Right atrium auricular region (tissue), 2 donors: Measurements from ENCODE around the gene OR51A7. TPM values are rescaled to one million over a fixed set of nuclear protein-coding genes. Genes with fewer than 3 reads are reported as not detected.

ENCODE experiments used
- DNase-seq: peaks from one replicate; pipeline ENCODE4 v3.0.0-alpha.2; 2019; ENCODE audit warnings: low spot score
- H3K27ac ChIP-seq, 2 donors: fragments of 200-600 bp; sonication (generic); 1 replicate in 1 of 2; 2 replicates in 1 of 2; pipeline ENCODE4 v1.5.1; 2016 to 2019
- H3K27me3 ChIP-seq, 2 donors: fragments of 200-600 bp; sonication (generic); one replicate each; pipeline versions ENCODE4 v1.5.1 to v1.6.0; 2017 to 2019
- H3K36me3 ChIP-seq: fragments of 200-600 bp; sonication (generic); one replicate; pipeline ENCODE4 v1.5.1; 2016
- H3K4me1 ChIP-seq, 2 donors: fragments of 200-600 bp; sonication (generic); one replicate each; pipeline versions ENCODE4 v1.5.1 to v1.6.0; 2017 to 2019
- H3K4me3 ChIP-seq, 2 donors: fragments of 200-600 bp; sonication (generic); 1 replicate in 1 of 2; 2 replicates in 1 of 2; pipeline ENCODE4 v1.5.1; 2017 to 2019; ENCODE audit warnings: mild to moderate bottlenecking in 1 of 2, moderate library complexity in 1 of 2
- H3K9me3 ChIP-seq, 2 donors: fragments of 200-600 bp; sonication (generic); one replicate each; pipeline ENCODE4 v1.5.1; 2019
- total RNA-seq, 2 donors: library from RNA; depleted of rRNA; stranded (reverse); fragments of >200 nt; gene quantifications; one replicate each; pipeline ENCODE4 v1.1.0, GENCODE V29; 2016
- TF ChIP-seq, protein P1 (sequence below), 2 donors: fragments of 200-600 bp; sonication (generic); IDR thresholded peaks; one replicate each; pipeline ENCODE4 v1.5.1; 2019; ENCODE audit warnings: antibody characterized with exemption in 2 of 2

Gene OR51A7
- total RNA-seq, 2 donors from 2014 or later, result not detected

DNA sequence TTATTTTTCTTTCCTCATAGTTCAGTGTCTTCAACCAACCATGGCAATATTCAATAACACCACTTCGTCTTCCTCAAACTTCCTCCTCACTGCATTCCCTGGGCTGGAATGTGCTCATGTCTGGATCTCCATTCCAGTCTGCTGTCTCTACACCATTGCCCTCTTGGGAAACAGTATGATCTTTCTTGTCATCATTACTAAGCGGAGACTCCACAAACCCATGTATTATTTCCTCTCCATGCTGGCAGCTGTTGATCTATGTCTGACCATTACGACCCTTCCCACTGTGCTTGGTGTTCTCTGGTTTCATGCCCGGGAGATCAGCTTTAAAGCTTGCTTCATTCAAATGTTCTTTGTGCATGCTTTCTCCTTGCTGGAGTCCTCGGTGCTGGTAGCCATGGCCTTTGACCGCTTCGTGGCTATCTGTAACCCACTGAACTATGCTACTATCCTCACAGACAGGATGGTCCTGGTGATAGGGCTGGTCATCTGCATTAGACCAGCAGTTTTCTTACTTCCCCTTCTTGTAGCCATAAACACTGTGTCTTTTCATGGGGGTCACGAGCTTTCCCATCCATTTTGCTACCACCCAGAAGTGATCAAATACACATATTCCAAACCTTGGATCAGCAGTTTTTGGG, 21.6 kb upstream of the OR51A7 start, which contains the start of gene OR51T1:
Gene OR51T1 (plus strand): TSS at position 41 of the 641 bp plus-strand sequence. CDS start 0 bp downstream, at position 41.
- no peaks in the 10 kb centered on the region for H3K36me3 ChIP-seq
- no peaks in the 10 kb centered on the region for H3K27me3 ChIP-seq
- no peak within 1 kb of the TSS for H3K27ac ChIP-seq
- H3K9me3 ChIP-seq, result no peaks in the 10 kb centered on the region
- no peak for DNase-seq
- H3K4me1 ChIP-seq, result no peaks in the 10 kb centered on the region
- TF ChIP-seq, protein P1, sequence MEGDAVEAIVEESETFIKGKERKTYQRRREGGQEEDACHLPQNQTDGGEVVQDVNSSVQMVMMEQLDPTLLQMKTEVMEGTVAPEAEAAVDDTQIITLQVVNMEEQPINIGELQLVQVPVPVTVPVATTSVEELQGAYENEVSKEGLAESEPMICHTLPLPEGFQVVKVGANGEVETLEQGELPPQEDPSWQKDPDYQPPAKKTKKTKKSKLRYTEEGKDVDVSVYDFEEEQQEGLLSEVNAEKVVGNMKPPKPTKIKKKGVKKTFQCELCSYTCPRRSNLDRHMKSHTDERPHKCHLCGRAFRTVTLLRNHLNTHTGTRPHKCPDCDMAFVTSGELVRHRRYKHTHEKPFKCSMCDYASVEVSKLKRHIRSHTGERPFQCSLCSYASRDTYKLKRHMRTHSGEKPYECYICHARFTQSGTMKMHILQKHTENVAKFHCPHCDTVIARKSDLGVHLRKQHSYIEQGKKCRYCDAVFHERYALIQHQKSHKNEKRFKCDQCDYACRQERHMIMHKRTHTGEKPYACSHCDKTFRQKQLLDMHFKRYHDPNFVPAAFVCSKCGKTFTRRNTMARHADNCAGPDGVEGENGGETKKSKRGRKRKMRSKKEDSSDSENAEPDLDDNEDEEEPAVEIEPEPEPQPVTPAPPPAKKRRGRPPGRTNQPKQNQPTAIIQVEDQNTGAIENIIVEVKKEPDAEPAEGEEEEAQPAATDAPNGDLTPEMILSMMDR (IDR thresholded peaks at IDR 0.05), result no peak
- no peak within 1 kb of the TSS for H3K4me3 ChIP-seq

GRCh38 chr11:4882543-4882942, 21.0 kb upstream of the OR51A7 start:
- H3K4me3 ChIP-seq, result no peak overlapping the region
- no peaks in the 10 kb centered on the region for H3K27me3 ChIP-seq
- TF ChIP-seq, protein P1 (IDR thresholded peaks at IDR 0.05), result no peak
- DNase-seq, result no peak
- no peaks in the 10 kb centered on the region for H3K36me3 ChIP-seq
- H3K4me1 ChIP-seq, result no peaks in the 10 kb centered on the region
- no peaks in the 10 kb centered on the region for H3K9me3 ChIP-seq
- H3K27ac ChIP-seq, result no peak overlapping the region

GRCh38 chr11:4884361-4884760, 19.2 kb upstream of the OR51A7 start:
- DNase-seq, result no peak
- H3K36me3 ChIP-seq, result no peaks in the 10 kb centered on the region
- H3K4me1 ChIP-seq, result no peaks in the 10 kb centered on the region
- no peak overlapping the region for H3K4me3 ChIP-seq
- TF ChIP-seq, protein P1 (IDR thresholded peaks at IDR 0.05), result no peak
- H3K9me3 ChIP-seq, result no peaks in the 10 kb centered on the region
- no peaks in the 10 kb centered on the region for H3K27me3 ChIP-seq
- H3K27ac ChIP-seq, result no peak overlapping the region

DNA sequence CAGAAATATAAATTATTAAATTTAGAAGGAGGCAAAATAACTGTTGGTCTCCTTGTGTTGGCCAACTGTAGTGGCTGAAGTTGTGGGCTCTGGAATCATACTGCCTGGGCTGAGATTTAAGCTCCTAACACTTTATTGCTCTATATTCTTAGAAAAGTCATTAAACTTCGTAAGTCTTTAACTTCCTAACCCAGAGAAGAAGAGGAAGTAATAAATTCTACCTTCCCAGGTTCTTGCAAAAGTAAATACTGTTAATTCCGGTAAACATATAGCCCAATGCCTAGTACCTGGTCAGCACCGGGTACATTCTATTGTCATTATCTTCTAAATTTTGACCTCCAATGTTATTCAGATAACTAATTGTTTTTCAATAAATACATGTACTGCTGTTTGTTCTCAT, 17.4 kb upstream of the OR51A7 start:
- Histone ChIP-seq H3K4me3 (no peak overlapping the region), H3K4me1 (no peaks in the 10 kb centered on the region), H3K27me3 (no peaks in the 10 kb centered on the region), H3K9me3 (no peaks in the 10 kb centered on the region), H3K27ac (no peak overlapping the region), H3K36me3 (no peaks in the 10 kb centered on the region)
- DNase-seq, result no peak
- TF ChIP-seq, protein P1 (IDR thresholded peaks at IDR 0.05), result no peak

DNA sequence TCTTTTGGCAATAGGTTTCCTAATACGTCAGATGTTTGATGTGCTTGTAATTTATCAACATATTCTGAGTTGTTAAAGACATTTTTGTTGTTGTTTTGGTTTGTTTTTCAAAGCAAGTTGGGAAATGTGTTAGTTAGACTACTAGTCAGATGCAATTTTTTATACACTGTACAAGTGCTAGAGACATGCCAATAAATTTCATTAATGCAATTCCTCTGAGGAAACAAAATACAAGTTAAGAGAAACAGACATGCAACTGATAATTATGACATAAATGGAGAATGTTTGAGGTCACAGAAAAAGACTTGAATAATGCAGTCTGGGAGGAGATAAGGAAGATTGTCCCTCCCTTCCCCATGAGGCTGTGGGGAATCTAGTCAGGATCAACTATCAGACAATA, 16.0 kb upstream of the OR51A7 start:
- TF ChIP-seq, protein P1 (IDR thresholded peaks at IDR 0.05), result no peak
- Histone ChIP-seq H3K36me3 (no peaks in the 10 kb centered on the region), H3K4me1 (no peaks in the 10 kb centered on the region), H3K27me3 (no peaks in the 10 kb centered on the region), H3K27ac (no peak overlapping the region), H3K4me3 (no peak overlapping the region), H3K9me3 (no peaks in the 10 kb centered on the region)
- DNase-seq, result no peak

GRCh38 chr11:4890279-4890678, 13.3 kb upstream of the OR51A7 start:
- H3K36me3 ChIP-seq, result no peaks in the 10 kb centered on the region
- H3K4me3 ChIP-seq, result no peak overlapping the region
- no peak overlapping the region for H3K27ac ChIP-seq
- no peak for DNase-seq
- no peaks in the 10 kb centered on the region for H3K4me1 ChIP-seq
- TF ChIP-seq, protein P1 (IDR thresholded peaks at IDR 0.05), result no peak
- no peaks in the 10 kb centered on the region for H3K27me3 ChIP-seq
- H3K9me3 ChIP-seq, result no peaks in the 10 kb centered on the region
